Prostate gland (tissue), 2 donors: ENCODE data around the gene ASCC3. TPM values are rescaled to one million over a fixed set of nuclear protein-coding genes. Genes with fewer than 3 reads are reported as not detected.

Experiments used
- DNase-seq: peaks from one replicate; pipeline ENCODE4 v3.0.0-alpha.2; 2019; ENCODE audit warnings: low spot score
- H3K27ac ChIP-seq, 2 donors: fragments of 200-600 bp; sonication (generic); 2 replicates each; pipeline ENCODE4 v1.5.1; 2017 to 2019
- H3K27me3 ChIP-seq: fragments of 200-600 bp; sonication (generic); replicated peaks from 2 replicates; pipeline ENCODE4 v1.5.1; 2019; ENCODE audit not compliant: insufficient read depth
- H3K36me3 ChIP-seq, 2 donors: fragments of 200-600 bp; sonication (generic); 1 replicate in 1 of 2; 2 replicates in 1 of 2; pipeline versions ENCODE4 v1.5.1 to v1.8.1; 2017 to 2019
- H3K4me1 ChIP-seq: fragments of 200-600 bp; sonication (generic); replicated peaks from 2 replicates; pipeline ENCODE4 v1.5.1; 2019
- H3K4me3 ChIP-seq, 2 donors: fragments of 200-600 bp; sonication (generic); 2 replicates each; pipeline ENCODE4 v1.5.1; 2017 to 2019
- H3K9me3 ChIP-seq: fragments of 200-600 bp; sonication (generic); 2 replicates; pipeline ENCODE4 v1.5.1; 2017
- POLR2A ChIP-seq: fragments of 450-650 bp; IDR thresholded peaks from one replicate; pipeline ENCODE4 v1.6.1; 2016; ENCODE audit warnings: antibody characterized with exemption, mild to moderate bottlenecking
- POLR2AphosphoS5 ChIP-seq: sonication (generic); formaldehyde crosslinking; IDR thresholded peaks from one replicate; pipeline ENCODE4 v1.6.1; 2017; ENCODE audit warnings: antibody characterized with exemption
- WGBS: methylation state at CpG from one replicate; pipeline ENCODE4 v1.1.5; 2018; 5-methylcytosine and 5-hydroxymethylcytosine counted together
- intact Hi-C: fragments of 100-400 bp; cut with DNase I; formaldehyde crosslinking; loops from one replicate; pipeline ENCODE4 v1.14.2; 2022
- total RNA-seq, 2 donors: library from RNA; depleted of rRNA; stranded (reverse); fragments of >200 nt; gene quantifications; one replicate each; pipeline ENCODE4 v1.1.0, GENCODE V29; 2016
- TF ChIP-seq, protein P1 (sequence below), 4 experiments: fragments of 200-600 bp in 2 of 4; fragments of 450-650 bp in 2 of 4; sonication (generic) in 2 of 4; IDR thresholded peaks; 1 replicate in 3 of 4; 2 replicates in 1 of 4; pipeline ENCODE4 v1.5.1; 2016 to 2019; ENCODE audit warnings: antibody characterized with exemption in 4 of 4, mild to moderate bottlenecking in 2 of 4, moderate library complexity in 2 of 4

ASCC3 gene
- total RNA-seq, 2 donors from 2014 or later: 27.6 to 35.9 TPM

DNA sequence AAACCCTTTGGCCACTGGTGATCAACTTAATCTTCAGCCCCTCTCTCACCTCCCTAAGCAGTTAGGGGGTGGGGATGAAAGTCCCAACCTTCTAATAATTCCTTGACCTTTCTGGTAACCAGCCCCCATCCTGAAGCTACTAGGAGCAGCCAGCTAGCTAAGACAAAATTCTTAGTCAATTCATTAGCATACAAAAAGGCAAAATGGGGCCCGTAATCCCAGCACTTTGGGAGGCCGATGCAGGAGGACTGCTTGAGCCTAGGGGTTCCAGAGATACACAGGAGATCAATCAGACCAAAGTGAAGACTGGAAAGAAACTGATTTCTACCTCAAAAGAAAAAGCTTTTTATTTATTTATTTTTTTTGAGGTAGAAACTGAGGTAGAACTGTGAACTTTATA, 1.8 kb downstream of the ASCC3 start:
- no peak for DNase-seq
- H3K27me3 ChIP-seq: no peaks in the 10 kb centered on the region
- H3K27ac ChIP-seq: no peak overlapping the region
- no peaks in the 10 kb centered on the region for H3K36me3 ChIP-seq
- intact Hi-C loops: no loop called here
- H3K9me3 ChIP-seq: no peaks in the 10 kb centered on the region
- 90% methylated on average over 2 of the region's 2 CpGs for WGBS
- H3K4me1 ChIP-seq: no peaks in the 10 kb centered on the region
- TF ChIP-seq, protein P1, sequence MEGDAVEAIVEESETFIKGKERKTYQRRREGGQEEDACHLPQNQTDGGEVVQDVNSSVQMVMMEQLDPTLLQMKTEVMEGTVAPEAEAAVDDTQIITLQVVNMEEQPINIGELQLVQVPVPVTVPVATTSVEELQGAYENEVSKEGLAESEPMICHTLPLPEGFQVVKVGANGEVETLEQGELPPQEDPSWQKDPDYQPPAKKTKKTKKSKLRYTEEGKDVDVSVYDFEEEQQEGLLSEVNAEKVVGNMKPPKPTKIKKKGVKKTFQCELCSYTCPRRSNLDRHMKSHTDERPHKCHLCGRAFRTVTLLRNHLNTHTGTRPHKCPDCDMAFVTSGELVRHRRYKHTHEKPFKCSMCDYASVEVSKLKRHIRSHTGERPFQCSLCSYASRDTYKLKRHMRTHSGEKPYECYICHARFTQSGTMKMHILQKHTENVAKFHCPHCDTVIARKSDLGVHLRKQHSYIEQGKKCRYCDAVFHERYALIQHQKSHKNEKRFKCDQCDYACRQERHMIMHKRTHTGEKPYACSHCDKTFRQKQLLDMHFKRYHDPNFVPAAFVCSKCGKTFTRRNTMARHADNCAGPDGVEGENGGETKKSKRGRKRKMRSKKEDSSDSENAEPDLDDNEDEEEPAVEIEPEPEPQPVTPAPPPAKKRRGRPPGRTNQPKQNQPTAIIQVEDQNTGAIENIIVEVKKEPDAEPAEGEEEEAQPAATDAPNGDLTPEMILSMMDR (IDR thresholded peaks at IDR 0.05): no peak
- TF ChIP-seq POLR2A (no peak), POLR2AphosphoS5 (no peak)
- H3K4me3 ChIP-seq: no peak overlapping the region

DNA sequence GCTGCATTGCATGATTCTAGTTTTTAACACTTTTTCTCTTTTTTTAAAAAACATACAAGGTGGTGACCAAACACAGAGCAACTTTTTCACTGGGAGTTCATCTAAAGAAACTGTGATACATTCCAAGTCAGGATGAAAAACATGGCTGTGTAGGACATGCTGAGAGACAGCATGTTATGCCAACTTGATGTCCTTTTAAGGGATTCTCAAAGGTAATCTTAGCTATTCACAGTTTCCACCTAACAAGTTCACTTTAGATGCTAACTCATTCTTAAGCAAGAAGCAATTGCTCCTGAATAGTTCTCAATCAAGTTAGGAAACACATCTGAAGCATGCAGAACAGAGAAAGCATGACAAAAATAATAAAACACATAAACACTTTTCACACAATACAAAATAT, 3.3 kb downstream of the ASCC3 start:
- no peak for DNase-seq
- no peak for TF ChIP-seq POLR2AphosphoS5
- TF ChIP-seq, protein P1 (IDR thresholded peaks at IDR 0.05): no peak
- no peak for TF ChIP-seq POLR2A
- Histone ChIP-seq H3K9me3 (no peaks in the 10 kb centered on the region), H3K36me3 (no peaks in the 10 kb centered on the region), H3K4me1 (no peaks in the 10 kb centered on the region), H3K4me3 (no peak overlapping the region), H3K27ac (no peak overlapping the region), H3K27me3 (no peaks in the 10 kb centered on the region)
- intact Hi-C loops: no loop called here

DNA sequence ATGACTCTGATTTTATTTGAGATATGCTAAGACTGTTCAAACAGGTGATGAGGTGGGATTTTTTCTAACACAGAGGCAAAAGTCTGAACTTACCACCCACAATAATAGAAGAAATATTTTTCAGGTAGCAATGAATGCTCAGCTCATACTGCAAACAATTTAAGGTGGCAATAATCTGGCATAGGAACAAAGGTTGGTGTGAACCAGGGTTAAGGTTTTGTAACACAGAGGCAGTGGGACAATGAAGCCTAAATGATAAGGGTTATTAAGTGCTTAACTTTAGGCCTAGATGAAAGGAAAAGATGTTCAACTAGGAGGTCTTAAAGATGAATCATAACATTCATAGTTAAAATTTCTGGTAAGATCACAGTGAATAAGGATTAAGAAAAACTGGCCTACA, 4.9 kb downstream of the ASCC3 start:
- Histone ChIP-seq H3K9me3 (no peaks in the 10 kb centered on the region), H3K27ac (no peak overlapping the region), H3K36me3 (no peaks in the 10 kb centered on the region), H3K4me1 (no peaks in the 10 kb centered on the region), H3K27me3 (no peaks in the 10 kb centered on the region), H3K4me3 (no peak overlapping the region)
- no peak for DNase-seq
- TF ChIP-seq POLR2A (no peak), POLR2AphosphoS5 (no peak)
- TF ChIP-seq, protein P1 (IDR thresholded peaks at IDR 0.05): no peak
- intact Hi-C loops: no loop called here

DNA sequence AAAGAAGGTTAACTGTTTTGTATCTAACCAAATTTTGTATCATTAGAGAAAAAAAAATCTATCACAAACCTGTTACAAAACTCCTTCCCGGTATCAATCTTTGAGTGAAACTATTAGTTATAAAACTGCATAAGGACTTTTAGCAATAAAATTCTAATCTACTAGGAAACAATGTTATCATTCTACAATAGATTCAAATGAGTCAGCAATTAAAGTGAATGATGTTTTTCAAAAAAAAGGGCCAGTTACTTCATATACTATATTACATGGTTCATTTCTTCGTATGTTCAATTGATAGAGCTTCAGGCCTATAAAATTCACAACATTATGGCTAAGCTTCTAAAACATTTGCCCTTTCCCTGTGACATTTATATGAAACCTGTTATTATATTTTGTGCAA, 15.6 kb downstream of the ASCC3 start:
- no peak for DNase-seq
- Histone ChIP-seq H3K36me3 (no peaks in the 10 kb centered on the region), H3K4me3 (no peak overlapping the region), H3K9me3 (no peaks in the 10 kb centered on the region), H3K4me1 (no peaks in the 10 kb centered on the region), H3K27ac (no peak overlapping the region), H3K27me3 (no peaks in the 10 kb centered on the region)
- no peak for TF ChIP-seq POLR2AphosphoS5
- TF ChIP-seq POLR2A: no peak
- TF ChIP-seq, protein P1 (IDR thresholded peaks at IDR 0.05): no peak
- 92% methylated on average over 2 of the region's 2 CpGs for WGBS
- intact Hi-C loops: no loop called here

DNA sequence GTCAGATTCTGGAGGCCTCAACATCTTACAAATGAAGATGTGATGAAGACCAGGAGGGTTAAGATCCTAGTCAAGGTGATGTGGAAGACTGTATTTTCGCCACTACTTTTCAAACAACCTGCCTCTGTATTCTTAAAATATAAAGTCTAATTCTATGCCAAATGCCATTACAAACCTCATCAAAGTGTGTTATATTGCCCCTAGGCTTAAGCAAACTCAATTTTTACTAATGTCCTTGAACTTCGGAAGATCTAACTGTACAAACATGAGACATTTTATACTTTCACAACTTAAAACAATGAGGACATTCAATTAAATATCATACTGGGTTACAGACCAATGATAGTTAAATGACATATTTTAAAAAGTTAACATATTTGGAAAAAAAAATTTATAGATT, 19.1 kb downstream of the ASCC3 start:
- H3K9me3 ChIP-seq: no peaks in the 10 kb centered on the region
- no peak for DNase-seq
- H3K36me3 ChIP-seq: no peaks in the 10 kb centered on the region
- WGBS: 85% methylated on average over 2 of the region's 2 CpGs
- H3K27me3 ChIP-seq: no peaks in the 10 kb centered on the region
- H3K27ac ChIP-seq: no peak overlapping the region
- no peaks in the 10 kb centered on the region for H3K4me1 ChIP-seq
- intact Hi-C loops: no loop called here
- no peak overlapping the region for H3K4me3 ChIP-seq
- TF ChIP-seq POLR2A: no peak
- TF ChIP-seq, protein P1 (IDR thresholded peaks at IDR 0.05): no peak
- no peak for TF ChIP-seq POLR2AphosphoS5
